H9 (cell line): ENCODE data around the gene NHS. TPM values are rescaled to one million over a fixed set of nuclear protein-coding genes. Genes with fewer than 3 reads are reported as not detected.

Experiments
- DNase-seq: peaks from one replicate; pipeline ENCODE4 v3.0.0-alpha.2; 2017
- H2AFZ ChIP-seq: one replicate; pipeline ENCODE4 v1.6.1; 2013; ENCODE audit warnings: mild to moderate bottlenecking, low read length, control low read depth, moderate library complexity
- H2AK5ac ChIP-seq: 2 replicates; pipeline ENCODE4 v1.6.1; 2013; ENCODE audit warnings: low read length, control low read depth, mixed read lengths; ENCODE audit not compliant: insufficient read length
- H2BK120ac ChIP-seq: one replicate; pipeline ENCODE4 v1.6.1; 2013; ENCODE audit warnings: low read depth, mild to moderate bottlenecking, low read length, control low read depth, inconsistent platforms; ENCODE audit not compliant: poor library complexity, severe bottlenecking
- H2BK12ac ChIP-seq: 2 replicates; pipeline ENCODE4 v1.6.1; 2013; ENCODE audit warnings: low read length, control low read depth, mixed read lengths, low read depth; ENCODE audit not compliant: insufficient read length
- H2BK15ac ChIP-seq: 2 replicates; pipeline ENCODE4 v1.6.1; 2013; ENCODE audit warnings: low read depth, low read length, control low read depth
- H2BK20ac ChIP-seq: one replicate; pipeline ENCODE4 v1.6.1; 2013; ENCODE audit warnings: low read depth, mild to moderate bottlenecking, low read length, control low read depth, inconsistent platforms; ENCODE audit not compliant: poor library complexity, severe bottlenecking
- H2BK5ac ChIP-seq: 2 replicates; pipeline ENCODE4 v1.6.1; 2013; ENCODE audit warnings: low read length, control low read depth, mixed read lengths; ENCODE audit not compliant: insufficient read length
- H3K14ac ChIP-seq: 2 replicates; pipeline ENCODE4 v1.6.1; 2013; ENCODE audit warnings: low read length, control low read depth; ENCODE audit not compliant: insufficient read depth
- H3K18ac ChIP-seq: 2 replicates; pipeline ENCODE4 v1.6.1; 2013; ENCODE audit warnings: low read depth, mild to moderate bottlenecking, mixed read lengths, low read length, control low read depth; ENCODE audit not compliant: insufficient read length
- H3K23ac ChIP-seq: 2 replicates; pipeline ENCODE4 v1.6.1; 2013; ENCODE audit warnings: low read length, control low read depth, mixed read lengths, low read depth; ENCODE audit not compliant: insufficient read length
- H3K23me2 ChIP-seq: 2 replicates; pipeline ENCODE4 v1.6.1; 2013; ENCODE audit warnings: low read depth, mild to moderate bottlenecking, mixed read lengths, low read length, control low read depth; ENCODE audit not compliant: insufficient read length, poor library complexity, severe bottlenecking
- H3K27ac ChIP-seq: 2 replicates; pipeline ENCODE4 v1.5.1; 2013; ENCODE audit warnings: low read length, control low read depth, mixed read lengths, low read depth; ENCODE audit not compliant: insufficient read length
- H3K27me3 ChIP-seq: 2 replicates; pipeline ENCODE4 v1.6.1; 2013; ENCODE audit warnings: low read length, control low read depth, inconsistent platforms; ENCODE audit not compliant: insufficient read depth
- H3K4ac ChIP-seq: 2 replicates; pipeline ENCODE4 v1.6.1; 2013; ENCODE audit warnings: low read depth, mild to moderate bottlenecking, control low read depth, inconsistent platforms, low read length, moderate library complexity
- H3K4me1 ChIP-seq: 2 replicates; pipeline ENCODE4 v1.6.1; 2013; ENCODE audit warnings: low read length, control low read depth, inconsistent platforms; ENCODE audit not compliant: insufficient read depth
- H3K4me2 ChIP-seq: 2 replicates; pipeline ENCODE4 v1.6.1; 2013; ENCODE audit warnings: low read length, control low read depth, mixed read lengths; ENCODE audit not compliant: insufficient read length, insufficient read depth
- H3K56ac ChIP-seq: 2 replicates; pipeline ENCODE4 v1.6.1; 2013; ENCODE audit warnings: low read depth, mild to moderate bottlenecking, mixed read lengths, low read length, control low read depth; ENCODE audit not compliant: insufficient read length
- H3K79me1 ChIP-seq: 2 replicates; pipeline ENCODE4 v1.6.1; 2013; ENCODE audit warnings: low read depth, mild to moderate bottlenecking, moderate library complexity, low read length, control low read depth, inconsistent platforms; ENCODE audit not compliant: insufficient read depth, poor library complexity, severe bottlenecking
- H3K79me2 ChIP-seq: 2 replicates; pipeline ENCODE4 v1.6.1; 2013; ENCODE audit warnings: low read length, control low read depth, inconsistent platforms; ENCODE audit not compliant: insufficient read depth
- H3K9ac ChIP-seq: 2 replicates; pipeline ENCODE4 v1.6.1; 2013; ENCODE audit warnings: low read length, control low read depth, mixed read lengths; ENCODE audit not compliant: insufficient read length; ENCODE audit errors: extremely low read depth
- H3K9me3 ChIP-seq: one replicate; pipeline ENCODE4 v1.6.1; 2013; ENCODE audit warnings: low read depth, low read length, inconsistent platforms; ENCODE audit not compliant: control insufficient read depth
- H3T11ph ChIP-seq: one replicate; pipeline ENCODE4 v1.6.1; 2013; ENCODE audit warnings: mild to moderate bottlenecking, low read length, control low read depth, inconsistent platforms
- H4K20me1 ChIP-seq: one replicate; pipeline ENCODE4 v1.6.1; 2013; ENCODE audit not compliant: control insufficient read depth, insufficient read length, insufficient read depth
- H4K5ac ChIP-seq: 2 replicates; pipeline ENCODE4 v1.6.1; 2013; ENCODE audit warnings: low read depth, mild to moderate bottlenecking, mixed read lengths, low read length, control low read depth; ENCODE audit not compliant: insufficient read length
- H4K8ac ChIP-seq: replicated peaks from 2 replicates; pipeline ENCODE4 v1.6.1; 2013; ENCODE audit warnings: low read length, control low read depth, mixed read lengths, low read depth; ENCODE audit not compliant: insufficient read length
- H4K91ac ChIP-seq: 2 replicates; pipeline ENCODE4 v1.6.1; 2013; ENCODE audit warnings: low read depth, mild to moderate bottlenecking, moderate library complexity, mixed read lengths, low read length, control low read depth; ENCODE audit not compliant: insufficient read length
- H3K27ac Mint-ChIP-seq, 3 experiments: 2 replicates in 2 of 3; 3 replicates in 1 of 3; pipeline ENCODE4 v1.8.0; 2020 to 2021; ENCODE audit warnings: mixed read lengths in 3 of 3, mild to moderate bottlenecking in 1 of 3, moderate library complexity in 1 of 3
- H3K27me3 Mint-ChIP-seq: 2 replicates; pipeline ENCODE4 v1.8.0; 2021; ENCODE audit warnings: low read depth, mild to moderate bottlenecking, moderate library complexity, mixed read lengths
- H3K36me3 Mint-ChIP-seq, 3 experiments: 2 replicates in 2 of 3; 3 replicates in 1 of 3; pipeline ENCODE4 v1.8.0; 2020 to 2021; ENCODE audit warnings: low read depth in 3 of 3, mixed read lengths in 3 of 3; ENCODE audit not compliant: insufficient read depth in 1 of 3
- H3K4me1 Mint-ChIP-seq, 2 experiments: 2 replicates each; pipeline ENCODE4 v1.8.0; 2020; ENCODE audit warnings: mixed read lengths in 2 of 2
- H3K4me3 Mint-ChIP-seq, 2 experiments: 2 replicates in 1 of 2; 3 replicates in 1 of 2; pipeline ENCODE4 v1.8.0; 2020 to 2021; ENCODE audit warnings: mild to moderate bottlenecking in 2 of 2, mixed read lengths in 2 of 2, moderate library complexity in 1 of 2
- H3K9me3 Mint-ChIP-seq, 2 experiments: 2 replicates in 1 of 2; 3 replicates in 1 of 2; pipeline ENCODE4 v1.8.0; 2020; ENCODE audit warnings: mild to moderate bottlenecking in 2 of 2, mixed read lengths in 2 of 2, moderate library complexity in 1 of 2
- WGBS: extraction: QIAGEN DNeasy Blood & Tissue Kit; methylation state at CpG from one replicate; pipeline ENCODE4 v1.1.7; 2013; ENCODE audit warnings: missing lambda C conversion rate, low lambda C conversion rate, mixed read lengths; ENCODE audit not compliant: insufficient read length; ENCODE audit errors: extremely low coverage; 5-methylcytosine and 5-hydroxymethylcytosine counted together
- total RNA-seq: library from RNA; stranded (reverse); gene quantifications from 2 replicates; pipeline ENCODE4 v1.2.1, GENCODE V29; 2021
- TF ChIP-seq, protein P1 (sequence below): fragments of 200-600 bp; sonication (generic); conservative IDR thresholded peaks from 3 replicates; pipeline ENCODE4 v1.8.0; 2021; ENCODE audit warnings: antibody characterized with exemption, mild to moderate bottlenecking

The NHS gene
- total RNA-seq, 1 experiment from 2014 or later, result 8.7 TPM

DNA sequence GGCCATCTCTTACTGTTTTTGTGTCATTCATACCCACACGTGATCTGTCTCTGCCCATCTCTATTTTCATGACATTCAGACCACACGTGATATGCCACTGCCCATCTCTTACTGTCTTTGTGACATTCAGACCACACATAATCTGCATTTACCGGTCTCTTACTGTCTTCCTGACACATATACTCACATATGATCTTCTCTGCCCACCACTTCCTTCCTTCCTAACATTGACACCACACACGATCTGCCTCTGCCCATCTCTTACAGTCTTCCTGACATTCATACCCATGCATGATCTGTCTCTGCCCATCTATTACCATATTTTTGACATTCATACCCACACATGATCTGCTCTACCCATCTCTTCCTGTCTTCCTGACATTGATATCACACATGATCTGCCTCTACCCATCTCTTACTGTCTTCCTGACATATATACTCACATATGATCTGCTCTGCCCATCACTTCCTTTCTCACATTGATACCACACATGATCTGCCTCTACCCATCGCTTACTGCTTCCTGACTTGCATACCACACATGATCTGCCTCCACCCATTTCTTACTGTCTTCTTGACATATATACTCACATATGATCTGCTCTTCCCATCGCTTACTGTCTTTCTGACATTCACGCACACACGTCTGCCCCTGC lies 398.3 kb downstream of the NHS start:
- no peak overlapping the region for H2BK20ac ChIP-seq
- Mint-ChIP-seq H3K27me3 (no peaks in the 10 kb centered on the region; the same call in 1 of the 2 replicates), H3K4me3 (no peak overlapping the region), H3K4me1 (no peaks in the 10 kb centered on the region), H3K36me3 (no peaks in the 10 kb centered on the region; a peak in 1 of 7 replicates), H3K9me3 (peaks cover 12 to 13% of the 10 kb centered on the region in 2 experiments), H3K27ac (no peak overlapping the region)
- H3K4me2 ChIP-seq, result no peak overlapping the region
- H3K23me2 ChIP-seq, result no peaks in the 10 kb centered on the region
- H3K56ac ChIP-seq, result no peak overlapping the region
- H3K27me3 ChIP-seq, result peaks cover 6% of the 10 kb centered on the region; the same call in 1 of the 2 replicates
- no peaks in the 10 kb centered on the region for H4K20me1 ChIP-seq
- H4K91ac ChIP-seq, result no peak overlapping the region
- TF ChIP-seq, protein P1, sequence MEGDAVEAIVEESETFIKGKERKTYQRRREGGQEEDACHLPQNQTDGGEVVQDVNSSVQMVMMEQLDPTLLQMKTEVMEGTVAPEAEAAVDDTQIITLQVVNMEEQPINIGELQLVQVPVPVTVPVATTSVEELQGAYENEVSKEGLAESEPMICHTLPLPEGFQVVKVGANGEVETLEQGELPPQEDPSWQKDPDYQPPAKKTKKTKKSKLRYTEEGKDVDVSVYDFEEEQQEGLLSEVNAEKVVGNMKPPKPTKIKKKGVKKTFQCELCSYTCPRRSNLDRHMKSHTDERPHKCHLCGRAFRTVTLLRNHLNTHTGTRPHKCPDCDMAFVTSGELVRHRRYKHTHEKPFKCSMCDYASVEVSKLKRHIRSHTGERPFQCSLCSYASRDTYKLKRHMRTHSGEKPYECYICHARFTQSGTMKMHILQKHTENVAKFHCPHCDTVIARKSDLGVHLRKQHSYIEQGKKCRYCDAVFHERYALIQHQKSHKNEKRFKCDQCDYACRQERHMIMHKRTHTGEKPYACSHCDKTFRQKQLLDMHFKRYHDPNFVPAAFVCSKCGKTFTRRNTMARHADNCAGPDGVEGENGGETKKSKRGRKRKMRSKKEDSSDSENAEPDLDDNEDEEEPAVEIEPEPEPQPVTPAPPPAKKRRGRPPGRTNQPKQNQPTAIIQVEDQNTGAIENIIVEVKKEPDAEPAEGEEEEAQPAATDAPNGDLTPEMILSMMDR, result no peak
- H2BK5ac ChIP-seq, result no peak overlapping the region
- H3K79me2 ChIP-seq, result no peaks in the 10 kb centered on the region
- H4K8ac ChIP-seq, result no peak overlapping the region
- H3K9ac ChIP-seq, result no peak overlapping the region
- DNase-seq, result no peak
- no peak overlapping the region for H3K14ac ChIP-seq
- H2BK120ac ChIP-seq, result no peak overlapping the region
- H3K18ac ChIP-seq, result no peak overlapping the region
- no peak overlapping the region for H2BK12ac ChIP-seq
- H3K4me1 ChIP-seq, result no peaks in the 10 kb centered on the region
- H3K23ac ChIP-seq, result no peak overlapping the region
- H3K4ac ChIP-seq, result no peak overlapping the region
- no peaks in the 10 kb centered on the region for H3K79me1 ChIP-seq
- no peak overlapping the region for H2AFZ ChIP-seq
- H2AK5ac ChIP-seq, result no peak overlapping the region
- H3T11ph ChIP-seq, result no peak overlapping the region
- H4K5ac ChIP-seq, result no peak overlapping the region
- peaks cover 30% of the 10 kb centered on the region for H3K9me3 ChIP-seq
- WGBS, result no CpG with 5 or more reads among the region's 8 CpGs
- no peak overlapping the region for H3K27ac ChIP-seq
- H2BK15ac ChIP-seq, result no peak overlapping the region
